Hematopoietic multipotent progenitor cell treated with erythropoietin and hydrocortisone succinate and interleukin-3 and kit ligand, for 4 days (in vitro differentiated cells): Measurements from ENCODE around the gene PLXDC2.
"Not testable (repeated sequence)": the region's sequence is repeated elsewhere in the genome, so short reads cannot be mapped to it uniquely, and the experiment has no call there.

Experiments
- DNase-seq: peaks from one replicate; pipeline ENCODE4 v3.0.0-alpha.2; 2015

PLXDC2 gene

GRCh38 chr10:19986591-19986990 lies 170.4 kb downstream of the PLXDC2 start:
- DNase-seq: no peak

DNA sequence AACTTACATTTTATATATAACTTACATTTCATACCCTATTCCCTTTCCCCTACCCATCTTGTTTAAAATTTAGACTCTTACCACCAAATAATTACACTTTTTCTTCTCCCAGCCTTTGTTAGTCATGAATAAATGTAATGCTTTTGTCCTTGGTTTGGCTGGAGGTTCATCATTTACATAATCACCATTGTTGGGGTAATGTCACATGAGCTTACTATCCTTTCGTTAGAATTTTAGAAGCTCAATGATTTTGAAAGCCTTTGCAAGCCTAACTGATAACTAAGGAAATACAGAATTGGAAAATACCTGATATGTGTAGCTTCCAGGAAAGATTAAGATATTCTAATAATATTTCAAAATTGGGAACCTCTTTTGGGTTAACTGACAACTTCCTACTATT lies 171.7 kb downstream of the PLXDC2 start:
- no peak for DNase-seq

GRCh38 chr10:19993714-19994315 lies 177.6 kb downstream of the PLXDC2 start:
- peak; percentile 61 for DNase-seq

GRCh38 chr10:19998482-19998881 lies 182.2 kb downstream of the PLXDC2 start:
- no peak for DNase-seq

- DNase-seq: no peak
Observed at GRCh38 chr10:19999431-19999830, 183.2 kb downstream of the PLXDC2 start.

DNA sequence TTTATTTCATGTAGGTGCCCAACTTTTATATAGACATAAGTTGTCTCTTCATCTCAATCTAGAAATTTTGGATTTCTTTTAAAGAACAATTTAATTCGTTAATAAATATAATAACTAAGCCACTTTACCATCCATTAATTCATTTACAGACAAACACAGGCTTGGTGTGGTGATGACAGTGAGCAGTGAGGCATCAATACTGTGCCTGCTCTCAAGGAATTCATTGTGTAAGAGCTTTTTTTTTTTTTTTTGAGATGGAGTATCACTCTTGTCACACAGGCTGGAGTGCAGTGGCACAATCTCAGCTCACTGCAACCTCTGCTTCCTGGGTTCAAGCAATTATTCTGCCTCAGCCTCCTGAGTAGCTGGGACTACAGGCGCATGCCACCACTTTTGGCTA lies 185.8 kb downstream of the PLXDC2 start:
- not testable (repeated sequence) for DNase-seq

GRCh38 chr10:20002657-20003056 lies 186.4 kb downstream of the PLXDC2 start:
- DNase-seq: no peak

GRCh38 chr10:20004087-20004523 lies 187.9 kb downstream of the PLXDC2 start:
- DNase-seq: peak; percentile 69

- no peak for DNase-seq
Observed at GRCh38 chr10:20005638-20006037, 189.4 kb downstream of the PLXDC2 start.

DNA sequence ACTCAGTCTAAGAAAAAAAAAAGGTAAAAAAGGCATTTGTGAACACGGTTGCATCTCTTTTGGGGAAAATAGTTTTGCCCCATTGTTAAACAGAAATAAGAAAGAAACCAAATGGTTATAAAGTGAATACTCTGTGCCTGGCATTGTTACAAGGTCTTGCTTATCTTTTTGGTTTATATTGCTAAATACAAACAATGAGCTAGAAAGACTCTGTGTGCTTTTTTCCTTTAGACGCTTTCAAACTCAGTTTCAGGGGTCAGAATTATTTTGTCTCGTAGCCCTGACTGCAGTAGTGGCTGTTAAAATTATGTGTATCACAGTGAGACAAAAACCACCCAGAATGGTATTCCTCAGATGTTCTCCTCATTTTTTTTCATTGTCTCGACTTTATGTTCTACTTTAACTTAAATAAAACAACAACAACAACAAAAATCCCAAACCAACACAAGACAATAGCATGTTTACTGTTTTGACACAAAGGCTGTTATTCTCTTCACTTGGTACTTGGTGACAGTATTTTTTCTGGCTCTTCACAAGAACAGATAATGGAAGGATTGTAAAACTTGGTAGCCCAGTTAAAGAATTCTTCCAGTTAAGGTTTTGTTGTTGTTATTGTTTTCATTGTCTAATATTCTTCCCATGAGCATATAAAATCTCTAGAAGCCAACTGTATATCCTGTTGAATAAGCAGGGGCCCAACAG lies 190.1 kb downstream of the PLXDC2 start:
- DNase-seq: no peak

- no peak for DNase-seq
Observed at GRCh38 chr10:20007426-20007825, 191.2 kb downstream of the PLXDC2 start.

DNA sequence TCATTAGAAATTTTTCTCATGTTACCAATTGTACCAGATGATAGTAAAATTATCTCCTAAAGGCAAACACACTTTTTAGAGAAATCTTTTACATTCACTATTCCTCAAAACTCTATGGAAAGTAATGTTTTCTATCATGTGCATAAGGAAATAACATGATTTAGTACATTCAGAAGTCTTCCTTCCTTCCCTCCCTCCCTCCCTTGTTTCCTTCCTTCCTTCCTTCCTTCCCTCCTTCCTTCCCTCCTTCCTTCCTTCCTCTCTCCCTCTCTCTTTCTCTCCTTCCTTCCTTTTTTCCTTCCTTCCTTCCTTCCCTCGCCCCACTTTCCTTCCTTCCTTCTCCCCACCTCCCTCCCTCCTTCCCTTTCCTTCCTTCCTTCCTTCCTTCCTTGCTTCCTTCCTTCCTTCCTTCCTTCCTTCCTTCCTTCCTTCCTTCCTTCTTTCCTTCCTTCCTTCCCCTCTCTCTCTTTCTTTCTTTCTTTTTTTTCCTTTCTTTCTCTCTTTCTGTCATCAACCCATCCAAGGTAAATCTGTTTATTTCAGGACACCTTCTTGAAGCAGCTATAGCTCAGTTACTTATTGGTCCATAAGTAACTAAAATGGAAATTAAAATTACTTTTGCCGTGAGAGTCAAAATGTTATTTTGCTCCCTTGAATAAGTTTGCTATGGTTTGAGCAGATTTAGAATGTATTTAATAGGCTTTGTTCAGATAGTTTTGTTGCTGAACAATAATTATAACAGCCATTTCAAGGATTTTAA lies 197.9 kb downstream of the PLXDC2 start:
- DNase-seq: no peak

DNA sequence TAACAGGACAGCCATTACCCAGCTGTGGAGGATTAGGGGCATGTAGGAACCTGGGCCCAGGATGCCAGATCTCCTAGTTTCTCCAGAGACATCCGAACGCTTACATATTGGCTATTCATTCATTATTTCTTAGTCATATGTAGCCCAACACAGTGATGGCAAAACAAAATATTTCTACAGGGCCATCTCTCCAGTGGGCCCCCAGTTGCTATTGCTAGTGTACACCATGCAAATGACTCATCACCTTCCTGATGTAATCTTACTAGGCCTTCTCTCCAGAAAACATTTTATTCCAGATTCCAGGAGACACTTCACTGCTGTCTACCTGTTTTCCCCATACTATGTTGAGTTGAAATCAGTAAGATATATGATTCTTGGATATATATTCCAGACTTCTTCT lies 201.7 kb downstream of the PLXDC2 start:
- no peak for DNase-seq

GRCh38 chr10:20020677-20021076 lies 204.4 kb downstream of the PLXDC2 start:
- no peak for DNase-seq

DNA sequence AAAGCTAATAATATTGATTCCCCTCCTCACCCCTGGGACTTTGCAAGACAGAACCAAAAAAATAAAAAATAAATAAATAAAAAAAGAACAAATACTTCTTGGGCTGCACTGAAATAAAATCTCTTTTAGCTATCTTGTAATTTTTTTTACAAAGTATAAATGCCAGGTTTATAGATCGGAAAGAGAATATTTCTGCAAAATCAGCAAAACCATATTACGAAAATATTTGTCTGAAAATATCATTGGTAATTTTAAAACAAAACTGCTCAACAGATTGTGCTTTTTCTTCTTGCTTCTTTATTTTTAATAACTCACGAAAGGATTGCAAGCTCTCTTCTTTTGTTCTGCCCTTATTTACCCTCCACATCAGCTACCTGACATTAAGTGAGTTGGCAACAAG lies 213.3 kb downstream of the PLXDC2 start:
- DNase-seq: no peak

DNA sequence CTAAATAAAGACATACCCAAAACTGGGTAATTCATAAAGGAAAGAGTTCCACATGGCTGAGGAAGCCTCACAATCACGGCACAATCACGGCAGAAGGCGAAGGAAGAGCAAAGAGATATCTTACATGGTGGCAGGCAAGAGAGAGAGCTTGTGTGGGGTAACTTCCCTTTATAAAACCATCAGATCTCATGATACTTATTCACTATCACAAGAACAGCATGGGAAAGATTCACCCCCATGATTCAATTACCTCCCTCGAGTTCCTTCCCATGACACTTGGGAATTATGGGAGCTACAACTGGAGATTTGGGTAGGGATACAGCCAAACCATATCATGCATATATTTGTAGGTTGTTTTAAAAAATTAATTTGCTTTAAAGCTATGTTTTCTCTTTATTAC lies 217.2 kb downstream of the PLXDC2 start:
- no peak for DNase-seq

GRCh38 chr10:20034732-20035131 lies 218.5 kb downstream of the PLXDC2 start:
- no peak for DNase-seq

GRCh38 chr10:20040012-20040411 lies 223.8 kb downstream of the PLXDC2 start:
- DNase-seq: no peak

DNA sequence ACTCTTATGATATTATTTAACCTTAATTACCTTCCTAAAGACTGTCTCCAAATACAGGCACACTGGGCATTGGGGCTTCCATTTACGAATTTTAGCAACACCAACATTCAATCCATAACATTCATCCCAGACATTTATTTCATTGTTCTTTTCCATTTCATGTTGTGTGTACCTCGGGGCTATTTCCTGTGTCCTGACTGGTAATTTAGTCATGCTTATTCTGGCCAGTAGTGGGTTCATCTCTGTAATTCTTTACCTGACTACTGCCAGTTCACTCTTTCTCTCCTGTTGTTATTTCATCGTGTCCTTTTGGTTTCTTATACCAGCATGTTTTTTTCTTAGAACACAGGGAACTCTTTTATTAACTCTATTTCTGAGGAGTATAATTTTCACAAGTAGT lies 225.7 kb downstream of the PLXDC2 start:
- no peak for DNase-seq

DNA sequence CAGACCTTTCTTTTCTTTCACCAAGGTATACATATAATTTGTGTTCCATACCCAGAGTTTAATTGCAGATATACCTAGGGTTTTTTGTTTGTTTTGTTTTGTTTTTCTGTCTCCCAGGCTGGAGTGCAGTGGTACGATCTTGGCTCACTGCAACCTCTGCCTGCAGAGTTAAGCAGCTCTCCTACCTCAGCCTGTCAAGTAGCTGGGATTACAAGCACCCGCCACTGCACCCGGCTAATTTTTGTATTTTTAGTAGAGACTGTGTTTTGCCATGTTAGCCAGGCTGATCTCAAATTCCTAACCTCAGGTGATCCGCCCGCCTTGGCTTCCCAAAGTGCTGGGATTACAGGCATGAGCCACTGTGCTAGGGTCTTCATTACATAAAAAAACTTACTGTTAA lies 228.9 kb downstream of the PLXDC2 start:
- not testable (repeated sequence) for DNase-seq

DNA sequence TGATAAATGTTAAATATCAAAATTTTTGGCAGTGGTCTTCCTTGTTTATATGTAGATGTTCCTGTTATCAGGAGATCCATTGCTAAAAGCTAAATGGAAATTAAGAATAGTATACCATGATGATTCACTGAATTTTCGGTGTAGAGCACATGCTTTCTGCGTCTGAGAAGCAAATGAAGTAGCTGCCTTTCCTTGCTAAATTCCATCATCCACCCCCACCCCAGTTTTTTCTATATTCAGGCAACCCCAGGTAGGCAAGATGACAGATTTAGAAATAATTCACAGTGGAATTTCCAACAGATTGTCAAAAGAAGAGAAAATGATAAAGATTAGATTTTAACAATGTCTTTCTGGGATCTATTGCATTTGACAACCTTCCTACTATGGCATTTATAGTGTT lies 231.9 kb downstream of the PLXDC2 start:
- DNase-seq: no peak

GRCh38 chr10:20058135-20058534 lies 241.9 kb downstream of the PLXDC2 start:
- DNase-seq: no peak

DNA sequence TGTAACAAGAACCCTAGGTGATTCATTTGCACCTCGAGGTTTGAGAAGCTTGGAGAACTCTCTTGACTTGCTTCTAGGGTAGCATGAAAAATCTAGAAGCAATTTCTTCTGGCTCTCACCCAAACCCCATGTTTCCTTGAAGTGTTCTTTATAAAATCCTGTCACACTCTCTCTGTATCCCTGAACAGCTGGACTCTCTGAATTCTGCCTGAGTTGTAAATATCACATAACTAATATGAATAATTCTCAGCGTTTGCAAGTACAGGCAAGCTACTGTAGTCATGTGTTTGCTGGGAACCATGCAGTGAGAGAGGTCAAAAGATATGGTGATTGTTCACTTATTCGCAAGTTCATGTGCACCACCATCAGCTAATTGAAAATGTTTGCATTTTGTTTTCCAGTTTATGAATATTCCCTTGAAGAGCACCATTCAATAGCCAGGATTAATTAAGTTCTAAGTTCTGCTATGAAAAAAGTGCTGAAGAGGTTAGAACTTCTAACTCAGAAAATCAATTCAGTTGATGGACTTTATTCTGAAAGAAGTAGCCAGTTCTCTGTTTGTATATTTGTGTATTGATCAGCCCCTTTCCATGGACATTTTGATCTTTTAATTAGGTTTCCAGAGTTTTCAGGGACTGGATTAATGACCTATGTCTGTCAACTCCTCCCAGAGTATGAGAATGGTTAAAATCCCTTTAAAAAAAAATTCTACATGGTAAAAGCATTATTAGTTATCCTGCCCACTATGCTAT lies 243.0 kb downstream of the PLXDC2 start:
- DNase-seq: peak; percentile 3
